A549 (cell line): ENCODE measurements around the gene ZNF808. TPM values are rescaled to one million over a fixed set of nuclear protein-coding genes. Genes with fewer than 3 reads are reported as not detected.
A peak's percentile ranks its signal among the peaks of the same experiment; 100 is the strongest.

ENCODE experiments used
- ATAC-seq, 2 experiments: fragments of 200-7000 bp in 1 of 2; fragments of >200 bp in 1 of 2; cut with Nextera tagmentation in 1 of 2; cut with Tn5 transposase in 1 of 2; 3 replicates each; pipeline versions ENCODE4 v1.8.0 to v1.9.1; 2018 to 2020; ENCODE audit warnings: mild to moderate bottlenecking in 1 of 2, moderate library complexity in 1 of 2
- CTCF ChIA-PET: fragments of 300-600 bp; sonication (Branson Sonifier 250); formaldehyde crosslinking; extraction: SDS; loops from one replicate; lab custom pipeline; 2021; ENCODE audit warnings: antibody characterized with exemption, inconsistent platforms; lab: Yijun Ruan, JAX
- POLR2A ChIA-PET: fragments of 350-600 bp; formaldehyde crosslinking; extraction: SDS; loops from one replicate; lab custom pipeline; 2021; ENCODE audit warnings: antibody characterized with exemption, inconsistent platforms; lab: Yijun Ruan, JAX
- DNase-seq, 2 experiments: peaks; one replicate each; pipeline versions ENCODE4 v3.0.0 to v3.0.0-alpha.2; 2011 to 2016; ENCODE audit warnings: low read depth in 1 of 2, low spot score in 1 of 2
- FAIRE-seq: peaks from 2 replicates; lab custom pipeline; 2011; peaks lifted over from hg19 to GRCh38; lab: Jason Lieb, UNC
- H3K27ac ChIP-seq, 2 experiments: fragments of >200 bp; sonication (Bioruptor Twin); formaldehyde crosslinking; 3 replicates each; pipeline ENCODE4 v1.5.1; 2016 to 2017
- H3K4me1 ChIP-seq: fragments of >200 bp; sonication (Bioruptor Twin); formaldehyde crosslinking; 3 replicates; pipeline ENCODE4 v1.6.1; 2016
- H3K4me2 ChIP-seq: fragments of >200 bp; sonication (Bioruptor Twin); formaldehyde crosslinking; 3 replicates; pipeline ENCODE4 v1.6.1; 2016
- H3K4me3 ChIP-seq: fragments of >200 bp; sonication (Bioruptor Twin); formaldehyde crosslinking; 3 replicates; pipeline ENCODE4 v1.5.1; 2016
- H3K9me3 ChIP-seq: fragments of >200 bp; sonication (Bioruptor Twin); formaldehyde crosslinking; 3 replicates; pipeline ENCODE4 v1.6.1; 2016
- ATOH8 ChIP-seq: fragments of 250-450 bp; sonication (Bioruptor Pico); IDR thresholded peaks from 2 replicates; pipeline ENCODE4 v1.5.0; 2020; ENCODE audit warnings: low read depth, mild to moderate bottlenecking, moderate library complexity
- BCL3 ChIP-seq: fragments of >200 bp; sonication (Bioruptor Twin); formaldehyde crosslinking; IDR thresholded peaks from 3 replicates; pipeline ENCODE4 v1.6.1; 2016
- CBX2 ChIP-seq: fragments of 200-600 bp; sonication (generic); IDR thresholded peaks from 2 replicates; pipeline ENCODE4 v1.6.1; 2016; ENCODE audit warnings: low read depth, mild to moderate bottlenecking, borderline replicate concordance
- CBX8 ChIP-seq: fragments of 200-600 bp; sonication (generic); IDR thresholded peaks from 2 replicates; pipeline ENCODE4 v1.6.1; 2016
- CEBPB ChIP-seq, 2 experiments: fragments of >200 bp in 1 of 2; sonication (Bioruptor Twin) in 1 of 2; formaldehyde crosslinking in 1 of 2; IDR thresholded peaks; 2 replicates each; pipeline ENCODE4 v1.6.1; 2012 to 2016
- CHD2 ChIP-seq: fragments of 150-350 bp; IDR thresholded peaks from 2 replicates; pipeline ENCODE4 v1.6.1; 2014; ENCODE audit warnings: low read length; ENCODE audit not compliant: partially characterized antibody
- CHD4 ChIP-seq: fragments of 200-600 bp; sonication (generic); IDR thresholded peaks from 2 replicates; pipeline ENCODE4 v1.6.1; 2016; ENCODE audit warnings: antibody characterized with exemption, mild to moderate bottlenecking, borderline replicate concordance
- EP300 ChIP-seq, 2 experiments: fragments of >200 bp; sonication (Bioruptor Twin); formaldehyde crosslinking; IDR thresholded peaks; 2 replicates in 1 of 2; 3 replicates in 1 of 2; pipeline ENCODE4 v1.6.1; 2016 to 2017
- FOXS1 ChIP-seq: fragments of 250-450 bp; sonication (Bioruptor Pico); IDR thresholded peaks from 2 replicates; pipeline ENCODE4 v1.5.0; 2020; ENCODE audit warnings: mild to moderate bottlenecking, moderate library complexity
- HDAC2 ChIP-seq: fragments of 200-600 bp; sonication (generic); IDR thresholded peaks from 2 replicates; pipeline ENCODE4 v1.6.1; 2016
- HES2 ChIP-seq: fragments of >200 bp; sonication (Bioruptor Twin); formaldehyde crosslinking; IDR thresholded peaks from 2 replicates; pipeline ENCODE4 v1.6.1; 2016
- HEYL ChIP-seq: fragments of 250-450 bp; sonication (Bioruptor Pico); IDR thresholded peaks from 2 replicates; pipeline ENCODE4 v1.8.0; 2021; ENCODE audit warnings: mild to moderate bottlenecking, moderate library complexity
- HOXB13 ChIP-seq: fragments of 250-450 bp; sonication (Bioruptor Pico); IDR thresholded peaks from 2 replicates; pipeline ENCODE4 v1.5.0; 2020; ENCODE audit warnings: low read depth, mild to moderate bottlenecking, moderate library complexity
- JUNB ChIP-seq: fragments of >200 bp; sonication (Bioruptor Twin); formaldehyde crosslinking; IDR thresholded peaks from 2 replicates; pipeline ENCODE4 v1.6.1; 2016
- NFE2L2 ChIP-seq: fragments of 150-350 bp; conservative IDR thresholded peaks from 2 replicates; pipeline ENCODE4 v1.6.1; 2014; ENCODE audit warnings: low read length
- NPAS2 ChIP-seq: fragments of 250-450 bp; sonication (Bioruptor Pico); IDR thresholded peaks from 2 replicates; pipeline ENCODE4 v1.8.0; 2022; ENCODE audit warnings: mild to moderate bottlenecking, moderate library complexity, borderline replicate concordance
- POLR2A ChIP-seq: IDR thresholded peaks from 2 replicates; pipeline ENCODE4 v1.6.1; 2012; ENCODE audit warnings: mild to moderate bottlenecking, low read length
- POLR2AphosphoS2 ChIP-seq: conservative IDR thresholded peaks from 2 replicates; pipeline ENCODE4 v1.6.1; 2012; ENCODE audit warnings: low read length, improper control_type of control experiment, inconsistent platforms
- TP53 ChIP-seq: fragments of 250-450 bp; sonication (Bioruptor Pico); IDR thresholded peaks from 2 replicates; pipeline ENCODE4 v1.5.0; 2021; ENCODE audit warnings: mild to moderate bottlenecking, moderate library complexity
- WGBS: methylation state at CpG from one replicate; pipeline ENCODE4 v1.1.6; 2017; ENCODE audit errors: missing lambda C conversion rate; 5-methylcytosine and 5-hydroxymethylcytosine counted together
- polyA plus RNA-seq, 4 experiments: library from polyadenylated mRNA; depleted of rRNA in 3 of 4; stranded (reverse); fragments of >200 nt; fragmentation: RNase III in 1 of 4; extraction: RNeasy Plus Mini Kit Qiagen cat#74134 plus additional on column Dnase treatment in 1 of 4; gene quantifications; 2 replicates in 3 of 4; 3 replicates in 1 of 4; pipeline ENCODE4 v1.2.3, GENCODE V29; 2011 to 2017

ZNF808 gene
- polyA plus RNA-seq, 2 of the 4 experiments (the other 2 are of a cell fraction), result 0.22 to 0.45 TPM

- 20% methylated on average over 53 of the region's 57 CpGs for WGBS
- Histone ChIP-seq H3K4me2 (no peak within 1 kb of the TSS), H3K4me1 (no peaks in the 10 kb centered on the region), H3K9me3 (peaks cover 70% of the 10 kb centered on the region), H3K4me3 (no peak within 1 kb of the TSS), H3K27ac (no peak within 1 kb of the TSS)
- TF ChIP-seq CBX8 (no peak), HDAC2 (no peak), HEYL (no peak), POLR2A (no peak), HOXB13 (no peak), BCL3 (no peak), CHD4 (no peak), NPAS2 (CRISPR knock-in tag) (no peak), CHD2 (no peak), FOXS1 (CRISPR knock-in tag) (no peak), NFE2L2 (no peak)
- ChIA-PET CTCF (no interaction called here), POLR2A (no interaction called here)
- DNase-seq (peak in 1 of 2 experiments; percentile 28), ATAC-seq (peak in 1 of 2 experiments; percentile 66; a peak in 3 of 6 replicates), FAIRE-seq (no peak)
These were observed 42.8 kb downstream of the ZNF808 start, which contains the start of gene ZNF701 for GRCh38 chr19:52570000-52570861. TSS of gene ZNF701 (plus strand) at chr19:52570287. CDS start at chr19:52574148, 3,861 bp downstream.

- ATAC-seq, result no peak
- no peaks in the 10 kb centered on the region for H3K4me1 ChIP-seq
- peaks cover 66% of the 10 kb centered on the region for H3K9me3 ChIP-seq
- CTCF ChIA-PET, result no interaction called here
- no peak overlapping the region for H3K4me3 ChIP-seq
- POLR2A ChIA-PET, result no interaction called here
- TF ChIP-seq HES2 (no peak), POLR2AphosphoS2 (no peak), NPAS2 (CRISPR knock-in tag) (no peak), EP300 (IDR thresholded peaks at IDR 0.05) (no peak), ATOH8 (no peak), CBX2 (no peak), JUNB (no peak), TP53 (CRISPR knock-in tag) (no peak), CEBPB (IDR thresholded peaks at IDR 0.05) (no peak), CBX8 (no peak), NFE2L2 (no peak), CHD2 (no peak), FOXS1 (CRISPR knock-in tag) (no peak)
- TF ChIP-seq, all 56 proteins: peak for 0
- Histone ChIP-seq H3K27ac (no peak overlapping the region), H3K4me2 (no peak overlapping the region)
- no peak for DNase-seq
- WGBS, result 58% methylated on average over 38 of the region's 39 CpGs
- no peak for FAIRE-seq
These were observed 57.4 kb downstream of the ZNF808 start for GRCh38 chr19:52584736-52585440.

GRCh38 chr19:52585604-52586003 lies 58.1 kb downstream of the ZNF808 start:
- peaks cover 66% of the 10 kb centered on the region; the same call in 2 of the 3 replicates for H3K9me3 ChIP-seq
- no peaks in the 10 kb centered on the region for H3K4me1 ChIP-seq
- ATAC-seq, result no peak
- CTCF ChIA-PET, result no interaction called here
- no peak overlapping the region for H3K4me3 ChIP-seq
- FAIRE-seq, result no peak
- no peak overlapping the region for H3K27ac ChIP-seq
- DNase-seq, result no peak
- 56% methylated on average over 6 of the region's 6 CpGs for WGBS
- POLR2A ChIA-PET, result no interaction called here
- no peak overlapping the region for H3K4me2 ChIP-seq
- no peak for TF ChIP-seq CHD2
- no peak for TF ChIP-seq NFE2L2
